HG03060 (cell line): ENCODE results near the gene CST2.
"Not testable (repeated sequence)": the region's sequence is repeated elsewhere in the genome, so short reads cannot be mapped to it uniquely, and the experiment has no call there.

Experiments used
- ATAC-seq: cut with Tn5 transposase; IDR thresholded peaks from one replicate; pipeline ENCODE4 v1.9.1; 2021; ENCODE audit warnings: low read depth, moderate number of reproducible peaks; ENCODE audit not compliant: unreplicated experiment

Gene CST2, protein sequence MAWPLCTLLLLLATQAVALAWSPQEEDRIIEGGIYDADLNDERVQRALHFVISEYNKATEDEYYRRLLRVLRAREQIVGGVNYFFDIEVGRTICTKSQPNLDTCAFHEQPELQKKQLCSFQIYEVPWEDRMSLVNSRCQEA

DNA sequence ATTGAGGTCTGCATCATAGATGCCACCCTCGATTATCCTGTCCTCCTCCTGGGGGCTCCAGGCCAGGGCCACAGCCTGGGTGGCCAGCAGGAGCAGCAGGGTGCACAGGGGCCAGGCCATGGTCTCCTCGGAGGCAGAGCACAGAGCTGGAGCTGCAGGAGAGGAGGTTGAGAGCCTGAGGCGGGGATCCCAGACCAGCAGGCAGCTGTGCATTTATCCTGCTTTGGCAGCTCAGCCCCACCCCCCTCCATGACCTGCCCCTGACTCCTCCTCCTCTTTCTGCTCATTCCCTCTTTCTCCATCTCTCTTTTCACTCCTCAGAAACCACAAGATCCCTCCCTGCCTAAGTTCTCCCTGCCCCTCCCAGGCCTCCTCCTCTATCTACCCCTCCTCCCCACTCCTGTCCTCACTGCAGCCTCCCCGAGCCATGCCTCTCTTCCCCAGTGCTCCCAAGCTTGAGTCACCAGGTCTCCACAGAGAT lies at the start of gene CST2:
Gene CST2 (minus strand): TSS at position 189 of the 481 bp plus-strand sequence. CDS start 69 bp downstream, at position 120.
- ATAC-seq, result no peak

DNA sequence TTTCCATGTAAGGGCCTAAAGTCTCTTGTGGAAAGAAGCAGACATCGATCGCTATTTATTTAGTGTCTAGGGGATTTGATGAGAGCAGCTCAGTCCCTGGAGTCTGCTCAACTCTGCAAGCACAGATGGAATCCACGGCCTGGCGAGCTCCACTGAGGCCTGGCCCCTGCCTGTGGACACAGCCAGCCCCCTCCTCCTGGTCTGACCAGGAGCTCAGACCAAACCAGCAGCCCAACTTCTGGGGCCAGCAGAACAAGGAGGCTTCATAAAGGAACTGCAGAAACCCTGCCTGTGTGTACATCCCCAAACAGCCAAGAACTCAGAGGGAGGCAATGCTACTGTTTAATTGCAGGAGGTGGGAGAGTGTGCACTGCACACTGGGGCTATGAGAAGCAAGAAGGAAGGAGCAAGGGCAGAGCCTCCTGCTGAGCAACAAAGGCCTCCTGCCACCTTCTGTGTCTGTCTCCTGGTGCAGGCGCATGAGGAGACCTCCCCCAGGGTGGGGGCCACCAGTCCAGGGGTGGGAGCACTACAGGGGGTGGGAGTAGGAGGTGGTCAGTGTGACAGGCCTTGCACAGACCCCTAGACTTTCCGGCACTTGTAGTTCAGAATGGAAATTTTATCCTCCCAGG lies 49.2 kb upstream of the CST2 start:
- ATAC-seq, result no peak

DNA sequence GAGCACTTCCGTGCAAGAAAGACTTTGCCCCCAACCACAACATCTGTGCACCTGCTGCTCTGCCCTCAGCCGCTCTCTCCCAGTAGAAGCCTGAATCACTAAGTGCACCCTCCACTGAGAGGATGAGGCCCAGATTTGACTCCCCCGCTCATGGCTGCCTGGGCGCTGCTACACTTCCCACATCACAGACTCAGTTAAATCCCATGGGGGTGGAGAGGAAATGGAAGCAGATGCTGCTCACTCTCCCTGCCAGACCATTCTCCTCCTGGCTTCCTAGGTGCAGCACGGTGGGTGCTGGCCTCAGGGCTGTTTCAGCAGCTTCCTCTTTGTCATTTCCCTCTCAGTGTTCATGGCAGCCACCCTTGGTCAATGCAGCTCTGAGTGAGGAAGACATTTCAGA lies 48.2 kb upstream of the CST2 start:
- no peak for ATAC-seq

DNA sequence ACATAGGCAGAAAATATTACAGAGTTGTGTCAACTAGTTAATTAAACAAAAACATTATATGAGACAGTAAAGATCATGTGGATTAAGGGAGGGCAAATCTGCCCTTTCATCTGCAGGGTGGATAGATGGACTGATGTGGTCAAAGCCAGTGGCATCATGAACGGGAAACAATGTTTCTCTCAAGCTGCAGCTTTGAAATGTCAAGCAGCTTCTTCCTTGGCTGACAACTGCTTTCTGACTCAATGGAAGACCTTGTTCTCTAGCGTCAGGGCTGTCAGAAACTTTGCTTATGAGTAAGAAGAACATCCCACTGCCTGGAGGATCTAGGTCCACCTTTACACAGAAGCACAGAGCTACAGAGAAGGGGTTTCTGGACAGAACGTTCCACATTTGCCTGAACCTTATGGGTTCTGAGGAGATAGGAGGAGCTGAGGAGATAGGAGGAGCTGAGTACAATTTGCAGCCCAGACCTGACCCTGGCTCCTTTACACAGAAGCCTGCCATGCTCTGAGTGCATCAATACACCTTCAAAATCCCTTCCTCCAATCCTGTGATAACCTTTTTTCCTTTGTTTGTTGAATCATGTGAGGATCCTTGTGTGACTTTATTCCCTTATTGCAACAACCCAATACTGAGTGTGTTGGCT lies 47.0 kb upstream of the CST2 start:
- no peak for ATAC-seq

DNA sequence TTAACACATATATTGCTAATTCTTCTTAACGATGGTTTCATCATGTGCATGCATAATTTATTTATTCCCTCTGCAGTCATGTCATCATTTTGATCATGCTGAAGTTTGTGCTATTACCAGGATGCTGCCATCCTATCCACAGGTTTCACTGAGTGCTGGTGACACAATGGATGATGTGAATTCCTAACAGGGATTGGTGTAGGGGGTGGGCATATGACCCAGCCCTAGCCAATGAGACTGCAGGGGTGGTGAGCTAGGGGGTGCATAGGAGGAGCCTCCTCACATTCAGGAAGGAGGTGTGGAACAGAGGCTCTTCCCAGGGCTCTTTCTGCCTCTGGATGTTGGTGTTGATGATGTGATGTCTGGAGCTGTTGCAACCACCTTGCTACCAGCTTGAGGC lies 45.5 kb upstream of the CST2 start:
- no peak for ATAC-seq

DNA sequence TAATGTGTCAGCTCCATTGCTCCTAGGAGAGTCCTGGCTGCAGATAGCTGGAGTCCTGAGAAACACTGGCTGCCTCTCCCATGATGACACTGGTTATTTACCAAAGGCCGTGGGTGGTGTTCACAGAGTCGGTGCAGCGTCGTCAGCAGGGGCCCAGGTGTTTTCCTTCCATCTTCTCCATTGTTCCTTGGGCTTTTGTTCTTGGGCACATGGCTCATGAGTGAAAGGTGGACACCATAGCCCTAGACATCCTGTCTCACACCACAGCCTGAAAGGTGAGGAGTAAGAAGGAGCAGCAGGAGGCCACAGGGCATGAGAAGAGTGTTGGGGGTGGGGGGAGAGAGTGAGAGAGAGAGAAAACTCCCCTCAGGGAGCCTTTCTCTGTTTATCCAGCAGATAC lies 43.9 kb upstream of the CST2 start:
- no peak for ATAC-seq

DNA sequence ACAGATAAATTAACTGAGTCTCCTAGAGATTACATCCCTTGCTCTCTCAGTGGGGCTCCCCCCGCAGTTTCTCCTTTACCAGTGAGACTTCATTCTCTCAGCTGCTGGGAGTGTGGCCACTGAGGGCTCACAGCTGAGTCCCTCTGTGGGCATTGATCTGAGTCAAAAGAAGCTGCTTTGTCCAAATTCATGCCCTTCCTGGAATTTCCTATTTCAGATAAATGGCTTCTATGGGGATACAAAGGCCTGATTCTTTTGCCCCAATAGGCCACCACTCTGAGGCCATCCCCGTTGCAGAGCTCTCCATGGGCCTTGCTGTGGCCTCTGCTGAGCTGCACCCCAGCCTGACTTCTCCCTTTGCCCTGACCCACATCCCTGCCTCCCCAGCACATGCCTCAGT lies 43.0 kb upstream of the CST2 start:
- ATAC-seq, result no peak

DNA sequence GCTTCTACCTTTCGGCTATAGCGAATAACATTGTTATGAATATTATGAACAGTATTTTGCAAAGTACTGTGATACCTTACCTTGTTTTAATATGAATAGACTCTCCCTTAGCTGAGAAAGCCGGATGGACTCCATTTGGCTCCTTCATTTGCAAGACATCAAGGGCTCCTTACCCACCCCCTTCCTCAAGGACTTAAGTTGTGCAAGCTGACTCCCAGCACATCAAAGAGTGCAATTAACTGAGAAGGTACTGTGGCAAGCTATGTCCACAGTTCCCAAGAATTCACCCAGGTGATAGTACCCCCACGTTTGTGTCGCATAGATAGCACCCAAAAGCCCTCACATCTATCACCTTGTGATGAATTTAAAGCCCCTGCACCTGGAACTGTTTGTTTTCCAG lies 41.8 kb upstream of the CST2 start:
- no peak for ATAC-seq

DNA sequence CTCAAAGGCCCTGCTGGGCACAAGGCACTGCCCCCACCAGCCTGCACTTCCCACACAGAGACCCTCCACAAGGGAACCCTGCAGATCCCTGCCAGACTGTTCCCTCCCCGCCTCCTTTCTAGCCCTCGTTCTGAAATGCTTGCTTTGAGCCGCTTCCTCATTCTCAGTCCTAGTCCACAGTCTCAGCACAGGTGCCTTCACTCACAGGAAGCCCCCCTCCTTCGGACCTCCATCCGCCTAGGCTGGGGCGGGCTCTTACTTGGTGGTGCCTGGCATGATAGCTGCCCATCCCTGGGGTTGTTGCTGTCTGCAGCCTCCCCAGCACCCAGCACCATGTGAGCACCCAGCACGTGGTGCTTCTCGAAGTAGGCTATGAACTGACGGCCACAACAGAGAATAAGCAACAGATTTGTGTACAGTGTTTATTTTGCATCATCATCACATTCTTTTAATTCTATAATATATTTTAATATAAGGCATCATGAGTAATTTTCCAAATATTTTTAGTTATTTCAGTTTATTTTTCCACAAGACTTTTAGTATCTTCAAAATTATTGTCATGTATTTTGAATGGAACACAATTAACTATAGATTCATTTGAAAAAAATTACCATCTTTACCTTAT lies 40.7 kb upstream of the CST2 start:
- ATAC-seq, result no peak

DNA sequence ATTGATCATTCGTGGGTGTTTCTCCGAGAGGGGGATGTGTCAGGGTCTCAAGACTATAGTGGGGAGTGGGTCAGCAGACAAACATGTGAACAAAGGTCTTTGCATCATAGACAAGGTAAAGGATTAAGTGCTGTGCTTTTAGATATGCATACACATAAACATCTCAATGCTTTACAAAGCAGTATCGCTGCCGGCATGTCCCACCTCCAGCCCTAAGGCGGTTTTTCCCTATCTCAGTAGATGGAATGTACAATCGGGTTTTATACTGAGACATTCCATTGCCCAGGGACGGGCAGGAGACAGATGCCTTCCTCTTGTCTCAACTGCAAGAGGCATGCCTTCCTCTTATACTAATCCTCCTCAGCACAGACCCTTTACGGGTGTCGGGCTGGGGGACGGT lies 34.2 kb upstream of the CST2 start:
- not testable (repeated sequence) for ATAC-seq

DNA sequence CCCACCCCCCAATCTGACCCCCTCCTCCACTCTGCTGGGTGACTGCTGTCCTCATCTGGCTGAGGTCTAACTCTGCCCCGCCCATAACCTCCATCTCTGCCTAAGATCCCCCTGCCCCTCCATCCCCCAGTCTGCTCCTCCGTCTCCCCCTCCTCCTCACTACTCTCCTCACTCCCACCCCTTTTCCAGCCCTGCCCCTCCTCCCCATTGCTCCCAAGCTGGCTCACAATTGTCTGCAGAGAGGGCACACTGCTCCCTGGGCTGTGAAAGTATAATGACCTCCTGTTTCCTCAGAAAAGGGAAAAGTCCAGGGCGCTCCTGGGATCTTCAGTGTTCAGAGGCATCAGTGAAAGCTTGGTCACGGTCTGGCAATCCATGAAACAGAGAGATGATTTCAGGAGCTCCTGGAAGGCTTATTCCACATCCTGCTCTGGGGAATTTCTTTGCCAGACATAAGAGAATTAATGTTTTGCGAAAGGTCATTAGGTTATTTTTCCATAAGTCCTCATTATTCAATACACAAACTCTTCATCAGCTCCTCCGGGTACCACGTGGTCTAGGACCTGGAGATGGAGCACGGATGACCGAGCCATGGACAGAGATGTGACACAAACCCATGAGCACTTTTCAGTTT lies 31.6 kb upstream of the CST2 start:
- no peak for ATAC-seq

DNA sequence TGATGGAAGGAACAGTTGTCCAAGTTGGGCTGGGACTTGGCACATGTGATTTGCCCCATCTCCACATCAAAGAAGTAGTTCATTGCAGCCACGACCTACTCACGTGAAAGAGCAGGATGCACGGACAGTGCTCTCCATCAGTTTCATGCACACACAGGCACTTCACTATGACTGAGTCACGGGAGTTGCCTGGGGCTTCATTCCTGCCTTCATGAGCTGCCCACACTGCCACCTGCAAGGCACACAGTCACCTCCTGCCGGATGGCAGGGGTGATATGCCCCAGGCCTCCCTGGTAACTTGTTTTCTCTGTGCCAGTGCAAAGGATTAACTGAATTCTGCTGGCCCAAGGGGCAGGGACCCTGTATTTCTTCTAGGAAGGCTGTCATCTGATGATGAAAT lies 30.2 kb upstream of the CST2 start:
- ATAC-seq, result no peak

DNA sequence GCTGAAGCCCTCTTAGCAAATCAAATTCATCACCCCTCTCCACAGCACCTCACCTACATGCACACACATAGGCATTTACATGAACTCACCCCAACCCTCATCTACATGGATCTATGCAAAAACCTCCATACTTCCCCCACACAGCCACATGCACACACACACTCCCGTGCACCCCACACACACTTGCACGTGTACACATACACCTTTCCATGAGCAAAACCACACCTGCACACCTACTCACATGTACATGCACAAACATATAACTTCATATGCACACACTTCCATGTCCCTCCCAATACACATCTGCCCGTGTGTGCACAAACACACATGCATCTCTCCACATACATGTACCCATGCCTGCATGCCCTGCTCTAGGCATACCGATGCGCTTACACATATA lies 29.7 kb upstream of the CST2 start:
- ATAC-seq, result no peak

DNA sequence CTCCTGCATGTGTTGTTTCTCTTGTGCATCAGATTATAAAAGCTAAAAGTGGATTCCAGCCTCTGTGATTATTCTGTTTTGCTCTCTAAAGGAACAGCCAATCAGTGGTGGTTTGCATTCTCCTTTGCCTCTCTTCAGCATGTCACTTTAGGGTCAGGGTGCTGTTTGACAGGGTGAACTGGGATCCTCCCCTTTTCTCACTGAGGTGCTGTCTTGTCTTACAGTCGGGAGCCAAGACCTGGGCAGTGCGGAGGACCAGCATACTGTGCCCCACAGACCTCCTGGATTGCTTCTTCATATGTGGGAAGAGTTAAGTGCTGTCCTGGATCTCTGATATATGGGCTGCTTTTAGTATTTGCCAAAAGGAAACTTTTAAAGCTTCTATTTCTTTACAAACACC lies 15.2 kb upstream of the CST2 start:
- no peak for ATAC-seq

DNA sequence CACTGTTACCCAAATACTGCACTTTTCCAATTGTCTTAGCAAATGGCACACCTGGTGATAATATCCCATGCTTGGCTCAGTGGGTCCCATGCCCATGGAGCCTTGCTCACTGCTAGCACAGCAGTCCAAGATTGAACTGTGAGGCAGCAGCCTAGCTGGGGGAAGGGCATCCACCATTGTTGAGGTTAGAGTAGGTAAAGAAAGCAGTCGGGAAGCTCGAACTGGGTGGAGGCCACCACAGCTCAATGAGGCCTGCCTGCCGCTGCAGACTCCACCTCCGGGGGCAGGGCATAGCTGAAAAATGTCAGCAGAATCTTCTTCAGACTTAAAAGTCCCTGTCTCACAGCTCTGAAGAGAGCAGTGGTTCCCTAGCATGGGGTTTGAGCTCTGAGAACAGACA lies 9.2 kb upstream of the CST2 start:
- no peak for ATAC-seq

DNA sequence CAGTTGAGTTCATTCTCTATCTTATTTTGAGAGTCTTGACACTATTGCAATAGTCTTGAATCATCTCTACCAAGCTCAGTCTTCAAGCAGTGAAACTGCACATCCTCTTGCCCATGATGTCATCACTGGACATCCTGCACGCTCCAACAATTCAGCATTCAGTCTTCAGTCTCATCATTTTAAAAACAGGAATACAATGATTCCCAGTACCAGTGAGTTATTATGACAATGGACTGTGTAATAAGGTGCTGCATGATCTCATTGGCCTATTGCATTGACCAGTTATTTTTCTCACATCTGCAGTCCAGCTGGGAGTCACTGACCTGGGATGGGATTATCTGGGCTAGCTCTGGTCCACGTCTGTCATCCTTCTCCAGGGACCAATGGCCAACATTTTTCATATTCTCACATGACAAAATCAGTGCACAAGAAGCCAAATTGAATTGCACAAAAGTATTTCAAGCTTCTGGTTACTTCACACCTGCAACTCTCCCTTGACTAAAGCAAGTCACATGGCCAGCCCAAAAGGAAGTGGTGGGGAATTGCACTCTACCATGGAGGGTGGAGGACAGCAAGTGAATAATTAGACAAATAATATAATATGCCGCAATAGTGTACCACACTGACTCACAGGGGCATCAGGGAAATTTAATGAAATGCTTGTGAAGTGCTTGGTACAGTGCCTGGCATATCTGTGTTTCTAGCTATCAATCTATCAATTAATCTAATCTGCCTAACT lies 6.4 kb upstream of the CST2 start:
- no peak for ATAC-seq

DNA sequence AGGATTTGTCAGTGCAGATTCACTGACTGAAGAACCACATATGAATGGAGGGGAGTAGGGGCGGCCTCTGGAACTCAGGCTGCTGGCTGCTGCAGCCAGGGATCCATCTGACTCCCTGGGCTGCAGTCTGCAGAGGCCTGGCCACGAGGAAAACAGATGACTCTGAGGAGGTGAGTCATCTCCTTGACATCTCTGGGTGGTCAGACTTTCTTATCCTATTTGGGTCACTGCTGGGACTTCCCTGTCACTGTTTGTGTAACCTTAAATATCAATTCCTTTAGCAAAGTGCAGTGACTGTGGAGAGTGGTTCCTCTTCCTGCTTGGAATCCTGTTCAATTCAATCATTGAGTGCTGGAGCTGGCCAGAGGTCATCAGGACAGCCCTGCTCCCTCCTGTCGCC lies 5.4 kb upstream of the CST2 start:
- not testable (repeated sequence) for ATAC-seq

DNA sequence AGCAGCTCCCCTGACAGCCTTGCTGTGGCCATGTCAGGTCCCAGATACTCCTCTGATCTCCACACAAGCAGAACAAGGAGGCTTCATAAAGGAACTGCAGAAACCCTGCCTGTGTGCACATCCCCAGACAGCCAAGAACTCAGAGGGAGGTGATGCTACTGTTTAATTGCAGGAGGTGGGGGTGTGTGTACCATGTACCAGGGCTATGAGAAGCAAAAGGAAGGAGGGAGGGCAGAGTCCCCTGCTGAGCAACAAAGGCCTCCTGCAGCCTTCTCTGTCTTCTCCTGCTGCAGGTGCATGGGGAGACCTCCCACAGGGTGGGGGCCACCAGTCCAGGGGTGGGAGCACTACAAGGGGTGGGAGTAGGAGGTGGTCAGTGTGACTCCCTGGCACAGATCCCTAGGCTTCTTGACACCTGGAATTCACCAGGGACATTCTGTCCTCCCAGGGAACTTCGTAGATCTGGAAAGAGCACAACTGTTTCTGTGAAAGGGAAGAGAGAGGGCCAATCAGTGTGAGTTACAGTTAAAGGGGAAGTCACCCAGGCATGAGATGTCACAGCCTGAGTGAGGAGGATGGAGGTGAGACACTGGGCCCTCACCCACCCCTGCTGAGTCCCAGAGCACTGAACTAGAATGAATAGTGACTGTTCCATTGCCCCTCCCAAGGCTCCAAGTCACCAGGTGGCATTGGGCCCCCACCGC lies 2.8 kb downstream of the CST2 start:
- no peak for ATAC-seq

DNA sequence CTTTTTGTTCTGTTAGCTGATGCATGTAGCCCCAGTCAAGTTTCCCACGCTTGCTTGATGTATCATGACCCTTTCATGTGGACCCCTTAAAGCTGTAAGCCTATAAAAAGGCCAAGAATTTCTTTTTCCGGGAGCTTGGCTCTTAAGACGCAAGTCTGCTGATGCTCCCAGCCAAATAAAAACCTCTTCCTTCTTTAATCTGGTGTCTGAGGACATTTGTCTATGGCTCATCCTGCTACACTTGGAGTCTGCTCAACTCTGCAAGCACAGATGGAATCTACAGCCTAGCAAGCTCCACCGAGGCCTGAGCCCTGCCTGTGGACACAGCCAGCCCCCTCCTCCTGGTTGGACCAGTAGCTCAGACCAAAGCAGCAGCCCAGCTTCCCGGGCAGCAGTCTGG lies 3.4 kb downstream of the CST2 start:
- ATAC-seq, result no peak

DNA sequence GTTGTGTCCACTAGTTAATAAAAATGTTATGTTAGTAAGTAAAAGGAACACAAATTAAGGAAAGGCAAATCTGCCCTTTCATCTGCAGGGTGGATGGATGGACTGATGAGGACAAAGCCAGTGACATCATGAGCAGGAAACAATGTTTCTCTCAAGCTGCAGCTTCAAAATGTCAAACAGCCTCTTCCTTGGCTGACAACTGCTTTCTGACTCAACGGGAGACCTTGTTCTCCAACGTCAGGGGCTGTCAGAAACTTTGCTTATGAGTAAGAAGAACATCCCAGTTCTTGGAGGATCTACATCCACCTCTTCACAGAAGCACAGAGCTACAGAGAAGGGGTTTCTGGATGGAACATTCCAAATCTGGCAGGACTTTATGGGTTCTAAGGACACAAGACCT lies 6.0 kb downstream of the CST2 start:
- ATAC-seq, result no peak
